HCT116 (cell line): ENCODE results near the gene S1PR2. TPM values are rescaled to one million over a fixed set of nuclear protein-coding genes. Genes with fewer than 3 reads are reported as not detected.
"Not testable (repeated sequence)": the region's sequence is repeated elsewhere in the genome, so short reads cannot be mapped to it uniquely, and the experiment has no call there.

Experiments used
- ATAC-seq: fragments of 200-7000 bp; cut with Tn5 transposase; 2 replicates; pipeline ENCODE4 v1.9.1; 2020; ENCODE audit warnings: mild to moderate bottlenecking, moderate library complexity
- BruUV-seq: library from RNA; stranded (reverse); fragments of 400-500 nt; replicated peaks from 2 replicates; lab custom pipeline; 2021; lab: Mats Ljungman, UMichigan
- CTCF ChIA-PET: fragments of 300-600 bp; sonication (Branson Sonifier 250); formaldehyde crosslinking; loops from one replicate; lab custom pipeline; 2021; ENCODE audit warnings: antibody characterized with exemption; lab: Charles Lee
- POLR2A ChIA-PET: fragments of 300-600, 350-600 bp; sonication (Branson Sonifier 250); formaldehyde crosslinking; loops from one replicate; lab custom pipeline; 2021; ENCODE audit warnings: antibody characterized with exemption; lab: Charles Lee
- RAD21 ChIA-PET, 2 experiments: fragments of 300-600 bp; sonication (Branson Sonifier 250); formaldehyde crosslinking; loops; one replicate each; lab custom pipeline; 2023; ENCODE audit warnings: low total read pairs in 2 of 2; ENCODE audit not compliant: uncharacterized antibody in 2 of 2, unreplicated experiment in 2 of 2, low non-redundant PET in 1 of 2; lab: Charles Lee
- DNase-seq: peaks from one replicate; pipeline ENCODE4 v3.0.0-alpha.2; 2010; ENCODE audit warnings: low read depth, low spot score
- H2AFZ ChIP-seq: fragments of 200-600 bp; shearing (Covaris generic), sonication (generic); 2 replicates; pipeline ENCODE4 v1.6.1; 2017; ENCODE audit warnings: low read depth, mixed run types, mixed read lengths, antibody characterized with exemption, low read length; ENCODE audit not compliant: poor library complexity, severe bottlenecking
- H3K27ac ChIP-seq: 2 replicates; pipeline ENCODE4 v1.5.1; 2012; ENCODE audit warnings: low read depth, low read length
- H3K27me3 ChIP-seq: fragments of 200-600 bp; sonication (generic); 2 replicates; pipeline ENCODE4 v1.6.1; 2016; ENCODE audit warnings: mixed run types, low read length, mixed read lengths; ENCODE audit not compliant: insufficient read depth
- H3K36me3 ChIP-seq, 2 experiments: fragments of 200-500 bp in 1 of 2; fragments of 200-600 bp in 1 of 2; sonication (Bioruptor generic) in 1 of 2; sonication (generic) in 1 of 2; 2 replicates each; pipeline versions ENCODE4 v1.5.1 to v1.6.1; 2014 to 2016; ENCODE audit warnings: low read length in 2 of 2, inconsistent platforms in 1 of 2, mixed read lengths in 1 of 2, mixed run types in 1 of 2; ENCODE audit not compliant: insufficient read depth in 2 of 2, control insufficient read depth in 1 of 2
- H3K4me1 ChIP-seq, 2 experiments: fragments of 200-600 bp in 1 of 2; sonication (generic) in 1 of 2; 2 replicates each; pipeline versions ENCODE4 v1.5.1 to v1.6.1; 2012 to 2017; ENCODE audit warnings: low read length in 2 of 2, inconsistent platforms in 1 of 2, mild to moderate bottlenecking in 1 of 2, mixed read lengths in 1 of 2, mixed run types in 1 of 2, moderate library complexity in 1 of 2; ENCODE audit not compliant: insufficient read depth in 2 of 2, control insufficient read depth in 1 of 2
- H3K4me2 ChIP-seq: fragments of 200-600 bp; sonication (generic); 2 replicates; pipeline ENCODE4 v1.6.1; 2017; ENCODE audit warnings: mixed run types, low read length, mixed read lengths
- H3K4me3 ChIP-seq, 2 experiments: fragments of 200-600 bp in 1 of 2; sonication (generic) in 1 of 2; replicated peaks in 1 of 2; 2 replicates each; pipeline ENCODE4 v1.5.1; 2011 to 2016; ENCODE audit warnings: low read length in 2 of 2, control low read depth in 1 of 2, low read depth in 1 of 2, mild to moderate bottlenecking in 1 of 2, mixed read lengths in 1 of 2, mixed run types in 1 of 2
- H3K79me2 ChIP-seq: fragments of 200-600 bp; sonication (generic); 2 replicates; pipeline ENCODE4 v1.6.1; 2017; ENCODE audit warnings: mild to moderate bottlenecking, mixed run types, low read length, moderate library complexity, mixed read lengths; ENCODE audit not compliant: insufficient read depth
- H3K9ac ChIP-seq: fragments of 200-600 bp; sonication (generic); 2 replicates; pipeline ENCODE4 v1.6.1; 2016; ENCODE audit warnings: low read length, mixed read lengths
- H3K9me2 ChIP-seq: fragments of 200-600 bp; sonication (generic), shearing (Covaris generic); 2 replicates; pipeline ENCODE4 v1.6.1; 2017; ENCODE audit warnings: mixed run types, mild to moderate bottlenecking, moderate library complexity; ENCODE audit not compliant: insufficient read depth
- H3K9me3 ChIP-seq, 2 experiments: fragments of 200-500 bp in 1 of 2; fragments of 200-600 bp in 1 of 2; sonication (Bioruptor generic) in 1 of 2; sonication (generic) in 1 of 2; 2 replicates each; pipeline ENCODE4 v1.6.1; 2014 to 2017; ENCODE audit warnings: low read length in 2 of 2, mixed read lengths in 2 of 2, inconsistent platforms in 1 of 2, low read depth in 1 of 2, mild to moderate bottlenecking in 1 of 2, mixed run types in 1 of 2, moderate library complexity in 1 of 2; ENCODE audit not compliant: control insufficient read depth in 1 of 2, insufficient read depth in 1 of 2
- H4K20me1 ChIP-seq: fragments of 200-600 bp; sonication (generic), shearing (Covaris generic); 2 replicates; pipeline ENCODE4 v1.6.1; 2017; ENCODE audit warnings: mixed run types, mild to moderate bottlenecking, moderate library complexity; ENCODE audit not compliant: insufficient read depth
- CBX3 ChIP-seq: IDR thresholded peaks from 2 replicates; pipeline ENCODE4 v1.6.1; 2012; ENCODE audit warnings: low read depth
- EGR1 ChIP-seq: IDR thresholded peaks from 2 replicates; pipeline ENCODE4 v1.6.1; 2012; ENCODE audit warnings: low read depth
- EZH2phosphoT487 ChIP-seq: fragments of 200-600 bp; IDR thresholded peaks from 2 replicates; pipeline ENCODE4 v1.6.1; 2018; ENCODE audit warnings: antibody characterized with exemption, borderline replicate concordance
- JUND ChIP-seq: IDR thresholded peaks from 2 replicates; pipeline ENCODE4 v1.6.1; 2012
- POLR2AphosphoS5 ChIP-seq: IDR thresholded peaks from 2 replicates; pipeline ENCODE4 v1.6.1; 2011; ENCODE audit warnings: mild to moderate bottlenecking, low read depth, low read length, moderate library complexity
- SIN3A ChIP-seq: IDR thresholded peaks from 2 replicates; pipeline ENCODE4 v1.6.1; 2012; ENCODE audit warnings: low read depth
- TCF7L2 ChIP-seq: IDR thresholded peaks from 2 replicates; pipeline ENCODE4 v1.7.0; 2011; ENCODE audit warnings: borderline replicate concordance, inconsistent platforms; ENCODE audit not compliant: insufficient read depth, insufficient read length; ENCODE audit errors: extremely low read depth
- ZNF274 ChIP-seq: fragments of 200-500 bp; sonication (Bioruptor generic); IDR thresholded peaks from 2 replicates; pipeline ENCODE4 v1.6.1; 2014; ENCODE audit warnings: mild to moderate bottlenecking, low read depth, low read length, inconsistent platforms
- intact Hi-C: fragments of 100-400 bp; cut with micrococcal nuclease; formaldehyde crosslinking; loops from 2 replicates; pipeline ENCODE4 v1.10.0; 2022
- total RNA-seq: library from RNA; stranded (reverse); gene quantifications from one replicate; pipeline ENCODE4 v1.2.1, GENCODE V29; 2021; ENCODE audit not compliant: unreplicated experiment

The S1PR2 gene
- total RNA-seq, 1 experiment from 2014 or later, result 6.1 TPM

DNA sequence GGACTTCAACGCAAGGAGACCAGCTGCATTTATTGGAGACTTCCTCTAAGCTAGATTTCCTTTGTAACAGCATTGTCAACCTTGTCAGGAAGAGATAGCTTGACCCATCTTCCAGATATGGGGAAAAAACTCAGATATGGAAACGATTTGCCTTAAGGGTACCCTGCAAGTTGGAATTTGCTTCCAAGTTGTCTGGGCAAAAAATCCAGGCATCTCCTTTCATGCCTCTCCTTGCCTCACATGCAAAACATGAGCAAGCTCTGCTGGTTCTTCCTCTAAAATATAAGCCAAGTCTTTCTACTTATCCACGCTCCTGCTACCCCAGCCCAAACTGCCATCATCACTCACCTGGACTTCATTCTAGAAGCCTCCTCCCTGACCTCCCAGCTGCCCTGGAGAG is 30.0 kb downstream of the S1PR2 start:
- H3K36me3 ChIP-seq, result no peaks in the 10 kb centered on the region
- no peak overlapping the region for H2AFZ ChIP-seq
- no peaks in the 10 kb centered on the region for H3K27me3 ChIP-seq
- no peak overlapping the region for H3K9ac ChIP-seq
- no peaks in the 10 kb centered on the region for H3K79me2 ChIP-seq
- H3K9me2 ChIP-seq, result no peaks in the 10 kb centered on the region
- no peak overlapping the region for H3K27ac ChIP-seq
- ATAC-seq (no peak), DNase-seq (no peak)
- H4K20me1 ChIP-seq, result no peaks in the 10 kb centered on the region
- BruUV-seq, result no TSS peak
- TF ChIP-seq JUND, result no peak
- no peak for TF ChIP-seq POLR2AphosphoS5
- no peak for TF ChIP-seq SIN3A
- TF ChIP-seq CBX3, result no peak
- no peak for TF ChIP-seq ZNF274
- no peak for TF ChIP-seq EZH2phosphoT487
- TF ChIP-seq TCF7L2, result no peak
- TF ChIP-seq EGR1, result no peak
- no peaks in the 10 kb centered on the region for H3K9me3 ChIP-seq
- peaks cover 19 to 23% of the 10 kb centered on the region in 2 experiments for H3K4me1 ChIP-seq
- RAD21 ChIA-PET, result interaction anchor here in 1 of 2 experiments (0.7 kb wide), 1 partner anchor 29 kb away, joined by 6 read pairs; no protein-coding TSS in a partner anchor
- POLR2A ChIA-PET, result no interaction called here
- intact Hi-C loops, result no loop called here
- H3K4me2 ChIP-seq, result no peak overlapping the region
- H3K4me3 ChIP-seq, result no peak overlapping the region
- CTCF ChIA-PET, result no interaction called here

DNA sequence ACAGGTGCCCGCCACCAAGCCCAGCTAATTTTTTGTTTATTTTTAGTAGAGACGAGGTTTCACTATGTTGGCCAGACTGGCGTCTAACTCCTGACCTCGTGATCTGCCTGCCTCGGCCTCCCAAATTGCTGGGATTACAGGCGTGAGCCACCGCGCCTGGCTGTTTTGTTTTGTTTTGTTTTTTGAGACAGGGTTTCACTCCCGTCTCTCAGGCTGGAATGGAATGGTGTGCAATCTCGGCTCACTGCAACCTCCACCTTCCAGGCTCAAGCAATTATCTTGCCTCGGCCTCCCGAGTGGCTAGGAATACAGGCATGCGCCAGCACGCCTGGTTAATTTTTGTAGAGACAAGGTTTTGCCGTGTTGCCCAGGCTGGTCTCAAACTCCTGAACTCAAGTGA is 31.0 kb downstream of the S1PR2 start:
- H3K9ac ChIP-seq, DNase-seq, H2AFZ ChIP-seq, H3K9me2 ChIP-seq, BruUV-seq, H3K4me3 ChIP-seq, intact Hi-C loops, ATAC-seq, H3K27me3 ChIP-seq, H3K9me3 ChIP-seq, POLR2A ChIA-PET, H4K20me1 ChIP-seq, RAD21 ChIA-PET, H3K27ac ChIP-seq, H3K36me3 ChIP-seq, CTCF ChIA-PET, H3K79me2 ChIP-seq, H3K4me2 ChIP-seq: not testable (repeated sequence)
- H3K4me1 ChIP-seq, result peaks cover 18 to 20% of the 10 kb centered on the region in 2 experiments

DNA sequence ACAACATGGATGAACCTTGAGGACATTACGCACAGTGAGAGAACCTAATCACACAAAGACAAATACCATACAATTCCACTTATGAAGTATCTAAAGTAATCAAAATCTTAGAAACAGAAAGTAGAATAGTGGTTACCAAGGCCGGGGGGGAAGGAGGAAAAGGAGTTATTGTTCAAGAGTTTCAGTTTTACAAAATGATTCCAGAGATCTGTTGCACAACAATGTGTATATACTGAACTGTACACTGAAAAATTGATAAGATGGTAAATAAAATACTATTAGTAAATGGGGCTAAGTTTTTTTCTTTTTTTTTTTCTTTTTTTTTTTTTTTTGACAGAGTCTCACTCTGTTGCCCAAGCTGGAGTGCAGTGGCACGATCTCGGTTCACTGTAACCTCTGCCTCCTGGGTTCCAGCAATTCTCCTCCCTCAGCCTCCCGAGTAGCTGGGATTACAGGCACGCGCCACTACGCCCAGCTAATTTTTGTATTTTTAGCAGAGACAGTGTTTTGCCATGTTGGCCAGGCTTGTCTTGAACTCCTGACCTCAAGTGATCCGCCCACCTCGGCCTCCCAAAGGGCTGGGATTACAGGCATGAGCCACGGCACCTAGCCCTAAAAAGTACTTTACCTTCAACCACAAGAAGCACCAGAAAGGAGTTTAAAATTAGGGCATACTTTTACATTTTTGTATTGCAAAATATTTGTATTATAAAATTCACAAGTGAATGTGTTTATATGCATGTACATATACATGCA is 32.1 kb downstream of the S1PR2 start:
- intact Hi-C loops, result not testable (repeated sequence)

More for the DNA sequence above, 32.1 kb downstream of the S1PR2 start:
- H3K4me2 ChIP-seq, H2AFZ ChIP-seq, BruUV-seq, H3K27me3 ChIP-seq, H3K79me2 ChIP-seq, ATAC-seq, H3K36me3 ChIP-seq, DNase-seq, H3K4me3 ChIP-seq, H3K9me2 ChIP-seq, H3K9ac ChIP-seq, RAD21 ChIA-PET, H3K27ac ChIP-seq, H4K20me1 ChIP-seq, POLR2A ChIA-PET, H3K9me3 ChIP-seq: not testable (repeated sequence)
- CTCF ChIA-PET, result interaction anchor here (1.1 kb wide), 1 partner anchor 199 kb away, joined by 4 read pairs; no protein-coding TSS in a partner anchor
- H3K4me1 ChIP-seq, result peaks cover 8 to 12% of the 10 kb centered on the region in 2 experiments; a peak in 3 of 4 replicates
